IPS-15b (cell line): ENCODE results near the gene GSK3B.
"Not testable (repeated sequence)": the region's sequence is repeated elsewhere in the genome, so short reads cannot be mapped to it uniquely, and the experiment has no call there.

Experiments used
- H3K27me3 ChIP-seq: one replicate; pipeline ENCODE4 v1.6.1; 2013; ENCODE audit warnings: low read length; ENCODE audit not compliant: control insufficient read depth, insufficient read depth
- H3K36me3 ChIP-seq: one replicate; pipeline ENCODE4 v1.6.1; 2013; ENCODE audit warnings: low read length; ENCODE audit not compliant: control insufficient read depth, insufficient read depth
- H3K4me1 ChIP-seq: one replicate; pipeline ENCODE4 v1.6.1; 2013; ENCODE audit warnings: mild to moderate bottlenecking, low read length; ENCODE audit not compliant: control insufficient read depth, insufficient read depth
- H3K4me3 ChIP-seq: one replicate; pipeline ENCODE4 v1.5.1; 2013; ENCODE audit warnings: low read depth, low read length
- H3K9ac ChIP-seq: one replicate; pipeline ENCODE4 v1.6.1; 2013; ENCODE audit warnings: low read depth, mild to moderate bottlenecking, low read length
- H3K9me3 ChIP-seq: one replicate; pipeline ENCODE4 v1.6.1; 2013; ENCODE audit warnings: mild to moderate bottlenecking, low read length; ENCODE audit not compliant: control insufficient read depth, insufficient read depth

Gene GSK3B

DNA sequence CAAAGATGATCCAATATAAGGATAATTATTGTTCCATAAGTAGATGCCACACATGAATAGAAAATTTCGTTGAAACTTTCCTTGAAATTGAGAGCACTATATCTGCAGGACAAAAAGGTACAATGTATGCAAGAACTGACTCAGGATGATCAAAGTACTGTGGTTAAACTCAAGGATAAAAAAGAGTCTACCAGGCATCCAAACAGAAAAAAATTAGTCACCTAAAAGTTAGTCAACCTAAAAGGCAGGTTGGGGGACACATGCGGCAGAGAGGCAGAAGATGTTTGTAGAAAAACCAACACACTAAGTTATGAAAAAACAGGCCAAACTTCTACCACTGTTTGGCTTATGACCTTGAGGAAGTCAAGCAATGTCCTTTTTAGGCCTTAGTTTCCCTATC, 68.7 kb downstream of the GSK3B start:
- Histone ChIP-seq H3K4me3 (no peak overlapping the region), H3K9ac (no peak overlapping the region), H3K36me3 (no peaks in the 10 kb centered on the region), H3K4me1 (no peaks in the 10 kb centered on the region), H3K9me3 (no peaks in the 10 kb centered on the region), H3K27me3 (no peaks in the 10 kb centered on the region)

DNA sequence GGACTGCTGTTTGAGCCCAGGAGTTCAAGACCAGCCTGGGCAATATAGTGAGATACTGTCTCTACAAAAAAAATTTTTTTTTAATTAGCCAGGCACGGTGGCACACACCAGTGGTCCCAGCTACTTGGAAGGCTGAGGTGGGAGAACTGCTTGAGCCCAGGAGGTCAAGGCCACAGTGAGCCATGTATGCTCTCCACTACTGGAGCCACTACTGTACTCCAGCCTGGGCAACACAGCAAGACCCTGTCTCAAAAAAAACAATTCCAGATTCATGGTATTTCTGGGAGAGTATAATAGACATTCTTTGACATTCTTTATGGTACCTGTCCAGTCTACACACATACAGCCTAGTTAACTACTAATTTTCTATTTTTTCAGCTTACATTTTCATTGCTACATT, 70.1 kb downstream of the GSK3B start:
- no peaks in the 10 kb centered on the region for H3K27me3 ChIP-seq
- no peaks in the 10 kb centered on the region for H3K9me3 ChIP-seq
- H3K4me3 ChIP-seq: no peak overlapping the region
- no peaks in the 10 kb centered on the region for H3K4me1 ChIP-seq
- H3K9ac ChIP-seq: no peak overlapping the region
- no peaks in the 10 kb centered on the region for H3K36me3 ChIP-seq

DNA sequence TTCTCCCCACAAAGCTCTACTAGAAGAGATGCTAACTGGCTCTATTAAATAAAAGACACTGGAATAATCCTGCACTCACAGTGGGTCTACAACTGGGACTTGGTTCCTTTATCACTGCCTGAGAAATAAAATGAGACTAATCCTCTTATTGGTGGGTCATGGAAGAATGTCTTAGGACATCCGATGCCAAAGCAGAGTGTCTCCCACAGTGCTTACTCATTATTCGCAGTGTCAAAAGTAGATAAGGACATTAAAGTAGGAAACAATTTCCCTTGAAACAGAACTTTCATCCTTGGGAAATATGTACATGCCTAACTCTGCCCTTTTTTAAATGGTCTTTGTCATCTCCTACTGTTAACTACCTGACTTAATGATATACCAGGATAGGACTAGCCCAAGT, 71.5 kb downstream of the GSK3B start:
- Histone ChIP-seq H3K4me1 (no peaks in the 10 kb centered on the region), H3K27me3 (no peaks in the 10 kb centered on the region), H3K9me3 (no peaks in the 10 kb centered on the region), H3K4me3 (no peak overlapping the region), H3K9ac (no peak overlapping the region), H3K36me3 (no peaks in the 10 kb centered on the region)

DNA sequence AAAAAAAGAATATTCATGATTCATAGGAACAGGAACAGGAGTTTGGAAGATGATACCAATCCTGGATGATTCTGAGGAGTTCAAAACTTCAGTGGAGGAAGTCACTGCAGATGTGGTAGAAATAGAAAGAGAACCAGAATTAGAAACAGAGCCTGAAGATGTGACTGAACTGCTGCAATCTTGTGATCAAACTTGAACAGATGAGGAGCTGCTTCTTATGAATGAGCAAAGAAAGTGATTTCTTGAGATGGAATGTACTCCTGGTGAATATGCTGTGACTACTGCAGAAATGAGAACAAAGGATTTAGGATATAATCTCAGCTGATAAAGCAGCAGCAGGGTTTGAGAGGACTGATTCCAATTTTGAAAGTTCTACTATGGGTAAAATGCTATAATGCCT, 72.7 kb downstream of the GSK3B start:
- Histone ChIP-seq H3K4me3 (no peak overlapping the region), H3K9me3 (no peaks in the 10 kb centered on the region), H3K9ac (no peak overlapping the region), H3K27me3 (no peaks in the 10 kb centered on the region), H3K4me1 (no peaks in the 10 kb centered on the region), H3K36me3 (no peaks in the 10 kb centered on the region)

DNA sequence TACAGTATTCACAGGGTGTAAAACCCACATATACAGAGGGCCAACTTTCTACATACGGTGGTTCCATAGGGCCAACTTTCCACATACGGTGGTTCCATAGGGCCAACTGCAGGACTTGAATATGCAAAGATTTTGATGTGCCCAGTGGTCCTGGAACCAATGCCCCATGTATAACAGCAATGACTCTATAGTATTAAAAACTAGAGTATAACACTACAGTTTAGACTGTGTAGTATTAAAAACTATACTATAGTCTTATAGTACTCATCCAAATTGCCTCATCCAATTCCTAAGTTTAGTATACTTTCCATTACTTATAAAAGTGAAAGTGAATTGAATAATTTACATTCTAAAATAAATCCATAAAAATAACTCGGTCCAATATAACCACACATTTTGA, 75.9 kb downstream of the GSK3B start:
- Histone ChIP-seq H3K4me1 (no peaks in the 10 kb centered on the region), H3K4me3 (no peak overlapping the region), H3K9me3 (no peaks in the 10 kb centered on the region), H3K36me3 (no peaks in the 10 kb centered on the region), H3K9ac (no peak overlapping the region), H3K27me3 (no peaks in the 10 kb centered on the region)

DNA sequence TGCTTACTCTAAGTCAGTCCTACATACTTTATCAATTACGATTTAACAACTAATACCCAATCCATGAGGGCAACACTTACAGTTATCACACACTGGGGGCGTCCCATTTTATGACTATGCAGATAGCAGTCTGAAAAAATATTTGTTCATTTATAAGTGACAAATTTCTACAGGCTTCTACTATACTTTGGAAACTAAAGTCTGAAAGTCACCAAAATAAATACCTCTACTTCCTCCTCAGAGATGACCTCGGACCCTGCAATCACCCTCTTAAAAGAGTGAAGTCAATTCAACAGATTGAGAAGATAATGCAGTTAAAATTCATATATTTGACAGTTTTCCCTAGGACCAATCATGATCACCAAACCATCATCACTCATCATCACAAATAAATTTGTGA, 76.6 kb downstream of the GSK3B start:
- no peaks in the 10 kb centered on the region for H3K9me3 ChIP-seq
- no peaks in the 10 kb centered on the region for H3K27me3 ChIP-seq
- H3K9ac ChIP-seq: no peak overlapping the region
- no peaks in the 10 kb centered on the region for H3K4me1 ChIP-seq
- H3K36me3 ChIP-seq: no peaks in the 10 kb centered on the region
- H3K4me3 ChIP-seq: no peak overlapping the region

DNA sequence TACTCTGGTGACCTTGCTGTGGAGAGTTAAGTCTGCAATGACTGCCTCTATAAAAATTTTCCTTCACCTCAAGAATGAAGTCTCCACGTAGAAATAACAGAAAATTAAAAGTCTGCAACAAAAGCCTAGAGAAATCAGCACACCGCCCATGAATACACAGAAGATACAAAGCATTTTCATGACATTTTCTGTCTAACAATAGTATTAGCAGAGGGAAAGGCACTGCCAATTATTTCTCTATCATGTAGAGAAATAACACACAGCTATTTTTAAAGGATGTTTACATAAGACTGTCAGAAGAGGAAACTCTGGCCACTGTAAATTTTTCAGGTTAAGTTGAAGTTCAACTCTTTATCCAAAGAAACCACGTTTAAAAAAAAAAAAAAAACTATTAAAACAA, 80.8 kb downstream of the GSK3B start:
- H3K4me3 ChIP-seq: no peak overlapping the region
- no peaks in the 10 kb centered on the region for H3K36me3 ChIP-seq
- H3K27me3 ChIP-seq: no peaks in the 10 kb centered on the region
- no peak overlapping the region for H3K9ac ChIP-seq
- no peaks in the 10 kb centered on the region for H3K4me1 ChIP-seq
- no peaks in the 10 kb centered on the region for H3K9me3 ChIP-seq

DNA sequence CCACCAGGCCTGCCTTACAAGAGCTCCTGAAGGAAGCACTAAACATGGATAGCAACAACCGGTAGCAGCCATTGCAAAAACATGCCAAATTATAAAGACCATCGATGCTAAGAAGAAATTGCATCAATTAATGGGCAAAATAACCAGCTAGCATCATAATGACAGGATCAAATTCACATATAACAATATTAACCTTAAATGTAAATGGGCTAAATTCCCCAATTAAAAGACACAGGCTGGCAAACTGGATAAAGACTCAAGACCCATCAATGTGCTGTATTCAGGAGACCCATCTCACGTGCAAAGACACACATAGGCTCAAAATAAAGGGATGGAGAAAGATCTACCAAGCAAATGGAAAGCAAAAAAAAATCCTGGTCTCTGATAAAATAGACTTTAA, 88.5 kb downstream of the GSK3B start:
- not testable (repeated sequence) for H3K9me3 ChIP-seq, H3K9ac ChIP-seq, H3K4me3 ChIP-seq, H3K27me3 ChIP-seq, H3K36me3 ChIP-seq, H3K4me1 ChIP-seq

DNA sequence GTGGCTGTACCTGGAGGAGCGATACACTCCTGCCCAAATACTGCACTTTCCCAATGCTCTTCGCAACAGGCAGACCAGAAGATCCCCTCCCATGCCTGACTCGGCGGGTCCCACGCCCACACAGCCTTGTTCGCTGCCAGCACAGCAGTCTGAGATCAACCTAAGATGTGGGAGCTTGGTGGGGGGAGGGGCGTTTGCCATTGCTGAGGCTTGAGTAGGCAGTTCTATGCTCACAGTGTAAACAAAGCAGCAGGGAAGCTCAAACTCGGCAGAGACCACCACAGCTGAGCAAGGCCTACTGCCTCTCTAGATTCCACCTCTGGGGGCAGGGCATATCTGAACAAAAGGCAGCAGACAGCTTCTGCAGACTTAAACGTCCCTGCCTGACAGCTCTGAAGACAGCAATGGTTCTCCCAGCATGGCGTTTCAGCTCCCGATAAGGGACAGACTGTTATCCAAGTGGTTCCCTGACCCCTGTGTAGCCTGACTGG, 90.2 kb downstream of the GSK3B start:
- not testable (repeated sequence) for H3K36me3 ChIP-seq, H3K27me3 ChIP-seq, H3K4me1 ChIP-seq, H3K9me3 ChIP-seq
- peak overlapping the region; percentile 19 for H3K9ac ChIP-seq
- H3K4me3 ChIP-seq: peak overlapping the region; percentile 30

DNA sequence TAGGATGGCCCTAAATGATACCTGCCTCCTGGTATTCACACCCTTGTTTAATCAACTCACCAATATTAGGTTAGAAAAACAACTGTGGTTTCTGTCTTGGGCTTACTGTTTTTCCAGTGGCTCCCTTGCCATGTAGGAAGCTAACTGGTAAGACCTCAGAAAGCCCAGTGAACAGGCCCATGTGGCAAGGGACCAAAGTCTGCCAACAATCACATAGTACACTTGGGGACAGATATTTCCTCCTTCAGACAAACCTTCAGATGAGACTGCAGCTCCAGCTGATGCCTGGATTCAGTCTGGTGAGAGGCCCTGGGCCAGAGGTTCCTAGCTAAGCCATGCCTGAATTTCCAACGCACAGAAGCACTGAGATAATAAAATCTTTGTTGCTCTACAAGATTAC, 96.1 kb downstream of the GSK3B start:
- Histone ChIP-seq H3K4me3 (no peak overlapping the region), H3K9me3 (no peaks in the 10 kb centered on the region), H3K9ac (no peak overlapping the region), H3K4me1 (no peaks in the 10 kb centered on the region), H3K27me3 (no peaks in the 10 kb centered on the region), H3K36me3 (no peaks in the 10 kb centered on the region)

DNA sequence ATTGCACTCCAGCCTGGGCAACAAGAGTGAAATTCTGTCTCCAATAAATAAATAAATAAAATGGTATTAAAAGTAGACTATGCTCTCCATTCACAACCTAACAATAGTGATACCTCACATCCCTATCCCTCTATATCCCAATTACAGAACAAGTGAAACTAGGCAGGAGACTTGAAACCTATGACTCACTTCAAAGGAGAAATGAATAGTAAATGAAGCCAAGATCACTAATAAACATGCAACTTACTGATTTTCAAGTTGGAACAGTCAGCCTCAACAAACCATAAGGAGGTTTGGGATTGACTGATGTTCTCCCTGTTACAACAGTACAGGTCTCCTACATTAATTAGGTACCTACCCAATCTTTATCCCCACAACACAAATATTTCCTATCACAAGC, 103.4 kb downstream of the GSK3B start:
- no peaks in the 10 kb centered on the region for H3K27me3 ChIP-seq
- no peak overlapping the region for H3K9ac ChIP-seq
- H3K9me3 ChIP-seq: no peaks in the 10 kb centered on the region
- no peaks in the 10 kb centered on the region for H3K4me1 ChIP-seq
- H3K36me3 ChIP-seq: no peaks in the 10 kb centered on the region
- H3K4me3 ChIP-seq: no peak overlapping the region

DNA sequence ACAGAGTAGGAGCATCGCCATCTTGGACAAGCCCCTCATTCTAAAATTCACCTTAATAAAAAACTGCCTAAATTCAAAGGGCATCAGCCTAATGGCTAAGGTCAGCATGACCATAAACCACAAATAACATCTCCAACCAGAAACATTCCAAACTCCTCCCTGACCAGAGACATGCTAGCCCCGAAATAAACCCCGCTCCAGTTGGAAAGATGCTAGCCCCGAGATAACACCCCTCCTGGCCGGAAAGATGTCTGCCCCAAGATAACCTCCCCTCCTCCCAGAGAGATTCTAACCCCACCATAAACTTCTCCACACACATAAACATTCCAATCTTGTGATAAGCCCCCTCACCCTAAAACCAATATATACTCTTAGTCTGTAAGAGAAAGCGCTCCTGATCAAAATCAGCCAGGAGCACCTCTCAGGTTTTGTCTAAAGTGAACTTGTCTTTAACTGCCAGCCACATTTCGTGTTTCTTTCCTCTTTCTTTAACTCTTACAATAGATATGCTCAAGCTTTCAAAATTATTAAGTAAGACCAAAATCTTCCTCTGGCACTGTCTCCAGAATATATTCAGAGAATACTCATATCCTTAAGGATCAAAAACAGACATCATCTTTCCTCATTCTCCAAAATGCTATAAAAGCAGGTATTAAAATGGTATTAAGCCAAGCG, 104.1 kb downstream of the GSK3B start:
- H3K9ac ChIP-seq: no peak overlapping the region
- no peaks in the 10 kb centered on the region for H3K4me1 ChIP-seq
- no peaks in the 10 kb centered on the region for H3K27me3 ChIP-seq
- no peaks in the 10 kb centered on the region for H3K36me3 ChIP-seq
- H3K9me3 ChIP-seq: no peaks in the 10 kb centered on the region
- no peak overlapping the region for H3K4me3 ChIP-seq
